Ectodermal cell (in vitro differentiated cells): Measurements from ENCODE around the gene NTSR1.

Experiments used
- H3K27ac ChIP-seq: 2 replicates; pipeline ENCODE4 v1.7.0; 2013; ENCODE audit warnings: mild to moderate bottlenecking, low read depth, low read length; ENCODE audit not compliant: insufficient read depth, poor library complexity, severe bottlenecking
- H3K27me3 ChIP-seq: 2 replicates; pipeline ENCODE4 v1.7.0; 2013; ENCODE audit warnings: mild to moderate bottlenecking, low read length; ENCODE audit not compliant: insufficient read depth, control insufficient read depth, poor library complexity, severe bottlenecking
- H3K36me3 ChIP-seq: one replicate; pipeline ENCODE4 v1.7.0; 2013; ENCODE audit warnings: low read length; ENCODE audit not compliant: control insufficient read depth, insufficient read depth
- H3K4me1 ChIP-seq: one replicate; pipeline ENCODE4 v1.7.0; 2013; ENCODE audit warnings: low read length; ENCODE audit not compliant: control insufficient read depth, insufficient read depth
- H3K4me3 ChIP-seq: 2 replicates; pipeline ENCODE4 v1.7.0; 2013; ENCODE audit warnings: low read depth, low read length, control low read depth; ENCODE audit not compliant: insufficient read depth
- H3K9me3 ChIP-seq: 2 replicates; pipeline ENCODE4 v1.7.0; 2013; ENCODE audit warnings: mild to moderate bottlenecking, low read length, moderate library complexity; ENCODE audit not compliant: control insufficient read depth
- WGBS, 2 experiments: methylation state at CpG; one replicate each; pipeline ENCODE4 v1.1.7; 2013; ENCODE audit warnings: missing lambda C conversion rate in 2 of 2; 5-methylcytosine and 5-hydroxymethylcytosine counted together

The NTSR1 gene

DNA sequence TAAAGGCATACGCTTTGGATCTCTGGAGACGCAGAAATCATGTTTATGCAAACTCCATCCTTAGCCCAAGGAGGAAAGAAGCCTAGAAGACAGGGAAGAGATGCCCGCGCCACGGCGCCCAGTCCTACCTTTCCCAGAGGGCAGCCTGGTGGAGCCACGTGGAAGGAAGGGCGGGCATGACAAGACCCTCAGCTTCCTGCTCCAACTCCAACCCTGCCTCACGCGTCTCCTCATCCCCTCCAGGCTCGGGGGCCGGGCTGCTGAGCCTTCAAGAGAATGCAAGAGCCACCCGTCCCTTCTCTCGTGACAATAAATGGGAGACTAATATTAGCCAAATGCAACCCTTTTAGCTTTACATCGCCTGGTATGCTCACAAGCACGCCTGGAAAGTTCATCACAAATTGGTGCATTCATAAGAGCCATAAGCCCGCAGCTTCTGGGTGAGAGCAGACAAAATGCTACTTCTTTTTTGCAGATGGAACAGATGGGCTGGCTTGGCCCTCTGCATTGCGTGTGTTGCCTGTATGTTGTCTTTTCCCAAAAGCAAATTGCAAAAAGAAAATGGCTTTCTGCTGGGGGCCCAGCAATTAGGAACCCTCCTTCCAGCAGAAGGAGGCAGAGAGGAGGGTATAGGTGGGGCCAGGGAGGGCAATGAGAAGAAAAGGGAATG is 8.2 kb upstream of the NTSR1 start:
- H3K4me3 ChIP-seq, result no peak overlapping the region
- H3K27me3 ChIP-seq, result no peaks in the 10 kb centered on the region
- H3K27ac ChIP-seq, result no peak overlapping the region
- H3K9me3 ChIP-seq, result no peaks in the 10 kb centered on the region
- H3K36me3 ChIP-seq, result no peaks in the 10 kb centered on the region
- no peaks in the 10 kb centered on the region for H3K4me1 ChIP-seq
- 91 to 92% methylated on average over 18 of the region's 18 CpGs for WGBS, 2 experiments

DNA sequence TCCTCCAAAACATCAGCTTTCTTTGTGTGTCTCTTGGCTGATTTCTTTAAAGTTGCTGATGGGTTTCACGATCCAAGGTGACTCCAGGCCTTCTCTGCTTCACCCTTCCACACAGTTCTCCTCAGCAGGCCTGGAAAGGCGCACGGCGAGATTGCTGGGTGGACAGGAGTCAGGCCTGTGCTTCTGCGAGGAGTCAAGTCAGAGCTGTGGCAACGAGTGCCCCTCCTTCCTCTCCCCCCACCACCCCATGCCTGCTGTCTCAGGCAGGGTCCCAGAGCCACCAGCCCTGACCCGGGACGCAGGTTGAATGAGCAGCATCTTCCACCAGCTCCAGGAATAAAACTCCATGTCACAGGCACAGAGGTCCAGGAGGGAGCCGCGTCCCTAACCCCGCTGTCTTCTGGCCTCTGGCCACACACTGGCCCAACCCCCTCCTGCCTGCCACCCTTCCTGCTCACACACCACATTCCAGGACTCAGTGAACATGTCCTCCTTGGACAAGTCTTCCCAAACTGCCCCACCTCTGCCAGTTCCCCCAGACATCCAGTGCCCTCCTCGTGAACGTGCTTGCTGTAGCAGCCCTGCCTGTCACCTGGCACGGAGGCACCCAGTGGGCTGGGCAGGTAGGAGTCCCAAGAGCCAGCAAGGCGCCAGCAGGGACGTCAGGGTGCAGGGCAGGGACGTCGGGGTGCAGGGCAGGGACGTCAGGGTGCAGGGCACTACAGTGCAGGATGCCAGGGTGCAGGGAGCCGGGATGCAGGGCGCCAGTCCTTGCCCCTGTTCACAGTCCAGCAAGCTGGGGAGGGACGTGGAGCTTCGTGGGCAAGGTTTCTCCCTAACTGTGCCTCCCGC is 7.2 kb upstream of the NTSR1 start:
- no peak overlapping the region for H3K4me3 ChIP-seq
- no peaks in the 10 kb centered on the region for H3K9me3 ChIP-seq
- no peaks in the 10 kb centered on the region for H3K4me1 ChIP-seq
- 87 to 89% methylated on average over 24 of the region's 24 CpGs for WGBS, 2 experiments
- no peaks in the 10 kb centered on the region for H3K27me3 ChIP-seq
- no peak overlapping the region for H3K27ac ChIP-seq
- no peaks in the 10 kb centered on the region for H3K36me3 ChIP-seq

- no peaks in the 10 kb centered on the region for H3K27me3 ChIP-seq
- H3K4me3 ChIP-seq, result no peak overlapping the region
- H3K36me3 ChIP-seq, result no peaks in the 10 kb centered on the region
- no peaks in the 10 kb centered on the region for H3K4me1 ChIP-seq
- no peaks in the 10 kb centered on the region for H3K9me3 ChIP-seq
- H3K27ac ChIP-seq, result no peak overlapping the region
- 89% methylated on average over 11 of the region's 11 CpGs for WGBS, 2 experiments
Observed at GRCh38 chr20:62702013-62702300, 6.7 kb upstream of the NTSR1 start.

DNA sequence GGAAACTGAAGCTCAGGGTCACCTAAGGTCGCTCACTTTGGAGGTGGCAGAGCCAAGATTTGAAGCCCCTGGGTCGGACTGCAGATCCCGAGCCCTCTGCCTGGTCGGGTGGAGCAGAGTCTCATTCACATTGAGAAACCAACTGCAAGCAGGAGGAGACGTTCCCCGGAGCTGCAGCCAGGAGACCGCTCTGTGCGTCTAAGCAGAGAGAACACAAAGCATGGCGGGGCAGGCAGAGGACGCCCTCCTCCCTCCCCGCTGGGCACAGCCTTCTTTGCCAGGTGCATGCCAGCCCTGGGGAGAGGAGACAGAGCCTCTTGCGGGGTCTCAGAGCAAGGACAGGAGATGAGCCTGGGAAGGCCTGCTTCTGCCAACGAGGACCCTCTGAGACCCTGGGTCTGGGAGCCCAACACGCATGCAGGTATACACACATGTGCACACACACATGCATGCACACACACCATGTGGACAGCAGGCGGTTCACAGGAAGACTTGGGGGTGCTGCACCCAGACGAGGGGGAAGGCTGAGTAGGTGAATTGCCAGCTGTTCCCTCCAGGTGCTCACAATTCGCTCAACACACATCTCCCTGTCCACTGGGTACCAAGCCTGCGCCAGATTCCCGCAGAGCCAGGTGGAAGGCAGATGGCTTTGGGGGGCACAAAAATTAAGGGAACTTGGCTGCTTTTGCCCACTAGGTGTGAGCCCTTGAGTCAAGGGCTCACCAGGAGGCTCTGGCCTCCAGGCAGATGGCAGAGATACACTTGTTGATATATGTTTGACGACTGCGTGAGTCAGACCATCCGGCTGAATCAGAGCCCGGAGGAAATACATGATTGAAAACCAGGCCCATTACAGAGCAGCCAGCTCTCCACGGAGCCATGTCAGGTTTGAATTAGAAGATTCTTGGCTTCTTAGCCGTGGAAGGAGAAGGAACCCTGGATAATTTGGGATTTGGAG is 5.5 kb upstream of the NTSR1 start:
- Histone ChIP-seq H3K27me3 (peaks cover 11% of the 10 kb centered on the region), H3K4me1 (peaks cover 3% of the 10 kb centered on the region), H3K9me3 (no peaks in the 10 kb centered on the region), H3K27ac (no peak overlapping the region), H3K36me3 (no peaks in the 10 kb centered on the region), H3K4me3 (no peak overlapping the region)
- 89 to 90% methylated on average over 25 of the region's 25 CpGs for WGBS, 2 experiments

GRCh38 chr20:62703853-62704228 is 4.8 kb upstream of the NTSR1 start:
- WGBS, 2 experiments, result 81 to 93% methylated on average over 5 of the region's 5 CpGs
- H3K27me3 ChIP-seq, result peaks cover 18% of the 10 kb centered on the region
- no peaks in the 10 kb centered on the region for H3K36me3 ChIP-seq
- peaks cover 5% of the 10 kb centered on the region for H3K4me1 ChIP-seq
- no peak overlapping the region for H3K4me3 ChIP-seq
- no peak overlapping the region for H3K27ac ChIP-seq
- no peaks in the 10 kb centered on the region for H3K9me3 ChIP-seq

DNA sequence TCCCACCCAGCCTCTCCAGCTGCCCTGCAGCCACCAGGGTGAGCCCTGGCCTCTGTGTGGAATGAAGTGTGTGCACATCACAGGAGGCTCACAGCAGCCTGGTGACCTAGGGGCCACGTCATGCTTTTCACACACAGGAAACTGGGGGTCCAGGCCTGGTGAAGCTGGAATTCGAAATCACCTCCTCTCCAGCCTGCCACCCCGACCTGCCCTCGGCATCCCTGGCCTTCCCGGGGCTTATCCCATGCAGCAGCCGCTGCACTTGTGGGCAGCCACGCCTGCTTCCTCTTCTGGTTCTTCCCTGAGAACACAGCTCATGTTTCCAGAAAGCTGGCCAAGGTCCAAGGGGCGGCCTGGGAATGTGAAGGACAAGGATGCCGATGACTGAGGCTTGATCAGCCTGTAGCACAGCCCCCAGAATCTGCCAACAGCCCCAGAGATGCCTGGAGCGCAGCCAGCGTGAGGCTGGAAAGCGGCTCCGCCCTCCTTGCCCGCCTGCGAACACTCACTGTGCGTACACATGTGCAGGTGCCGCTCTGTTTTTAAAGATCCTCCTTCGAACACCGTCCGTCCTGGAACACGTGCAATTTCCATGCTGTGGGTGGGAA is 4.2 kb upstream of the NTSR1 start:
- Histone ChIP-seq H3K4me1 (peaks cover 5% of the 10 kb centered on the region), H3K36me3 (no peaks in the 10 kb centered on the region), H3K27me3 (peaks cover 24% of the 10 kb centered on the region), H3K9me3 (no peaks in the 10 kb centered on the region), H3K4me3 (no peak overlapping the region), H3K27ac (no peak overlapping the region)
- 84 to 85% methylated on average over 21 of the region's 21 CpGs for WGBS, 2 experiments

- no peak overlapping the region for H3K4me3 ChIP-seq
- 91 to 93% methylated on average over 16 of the region's 16 CpGs for WGBS, 2 experiments
- H3K27ac ChIP-seq, result no peak overlapping the region
- H3K27me3 ChIP-seq, result peaks cover 36% of the 10 kb centered on the region
- H3K36me3 ChIP-seq, result no peaks in the 10 kb centered on the region
- no peaks in the 10 kb centered on the region for H3K9me3 ChIP-seq
- H3K4me1 ChIP-seq, result peaks cover 5% of the 10 kb centered on the region
Observed at GRCh38 chr20:62705627-62706026, 3.0 kb upstream of the NTSR1 start.

GRCh38 chr20:62706344-62706743 is 2.3 kb upstream of the NTSR1 start:
- no peak overlapping the region for H3K4me3 ChIP-seq
- 91 to 93% methylated on average over 12 of the region's 12 CpGs for WGBS, 2 experiments
- no peaks in the 10 kb centered on the region for H3K9me3 ChIP-seq
- no peak overlapping the region for H3K27ac ChIP-seq
- peaks cover 5% of the 10 kb centered on the region for H3K4me1 ChIP-seq
- peaks cover 43% of the 10 kb centered on the region for H3K27me3 ChIP-seq
- no peaks in the 10 kb centered on the region for H3K36me3 ChIP-seq

GRCh38 chr20:62706857-62707256 is 1.8 kb upstream of the NTSR1 start:
- Histone ChIP-seq H3K4me1 (peaks cover 5% of the 10 kb centered on the region), H3K27me3 (peaks cover 43% of the 10 kb centered on the region), H3K36me3 (no peaks in the 10 kb centered on the region), H3K4me3 (no peak overlapping the region), H3K27ac (no peak overlapping the region), H3K9me3 (no peaks in the 10 kb centered on the region)
- 90 to 92% methylated on average over 12 of the region's 12 CpGs for WGBS, 2 experiments
